ENCODE data around the gene NUMB. TPM values are rescaled to one million over a fixed set of nuclear protein-coding genes. Genes with fewer than 3 reads are reported as not detected.

Gene NUMB
- total RNA-seq, 1 experiment from 2014 or later, result 46.5 TPM

DNA sequence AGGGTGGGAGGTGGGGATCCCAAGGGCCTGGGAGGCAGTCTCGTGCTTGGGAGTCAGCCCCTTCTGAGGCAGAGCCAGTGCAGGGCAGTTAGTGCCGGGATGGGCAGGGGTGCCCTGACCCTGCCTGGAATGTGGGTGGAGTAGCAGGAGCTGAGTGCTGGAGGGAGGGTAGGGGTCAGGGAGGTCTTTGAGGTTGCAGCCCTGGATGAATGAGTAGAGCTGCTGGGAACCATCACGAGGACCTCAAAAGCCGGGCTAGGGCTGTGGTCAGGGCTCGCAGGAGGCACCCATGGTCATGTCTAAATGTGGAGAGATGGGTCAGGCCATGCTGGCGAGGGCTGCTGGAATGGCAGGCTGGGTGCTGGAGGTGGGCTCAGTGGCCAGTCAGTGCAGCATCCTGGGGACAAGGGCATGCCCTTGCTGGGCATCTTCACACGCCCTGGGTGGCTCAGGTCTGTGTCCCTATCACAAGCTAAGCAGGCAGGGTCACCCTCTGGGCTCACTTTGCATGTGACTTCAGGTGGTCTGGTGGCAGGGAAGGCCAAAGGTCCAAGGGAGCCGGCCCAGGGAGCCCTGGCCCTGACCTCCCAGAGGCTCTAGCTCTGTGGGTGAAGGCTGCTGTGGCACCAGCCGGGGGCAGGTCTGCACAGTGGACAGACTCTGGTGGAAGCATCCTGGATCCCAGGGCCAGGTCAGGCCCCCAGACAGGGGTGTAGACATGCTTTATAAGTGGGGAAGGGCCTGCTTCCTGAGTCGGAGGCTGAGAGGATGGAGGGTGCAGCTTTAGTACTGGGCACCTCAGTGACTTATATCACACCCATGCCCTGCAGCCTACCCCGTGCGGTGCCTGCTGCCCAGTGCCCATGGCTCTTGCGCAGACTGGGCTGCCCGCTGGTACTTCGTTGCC, 196.6 kb downstream of the NUMB start:
- no peak overlapping the region for H3K18ac ChIP-seq (ENCODE audit: insufficient read length, low read depth, low read length)
- Mint-ChIP-seq H3K4me1 (peaks cover 2 to 7% of the 10 kb centered on the region in 2 experiments; a peak in 1 of 4 replicates), H3K9me3 (peaks cover 0 to 2% of the 10 kb centered on the region in 2 experiments; a peak in 1 of 5 replicates), H3K27ac (no peak overlapping the region; a peak in 1 of 7 replicates), H3K4me3 (no peak overlapping the region), H3K27me3 (ENCODE audit: low read depth) (no peaks in the 10 kb centered on the region), H3K36me3 (ENCODE audit: insufficient read depth in 1 of 3, low read depth in 3 of 3) (peaks cover 0 to 4% (median 3%) of the 10 kb centered on the region in 3 experiments; a peak in 4 of 7 replicates)
- no peak overlapping the region for H3K4ac ChIP-seq (ENCODE audit: low read depth, low read length)
- H2BK5ac ChIP-seq (ENCODE audit: insufficient read length, low read length), result no peak overlapping the region
- H3K14ac ChIP-seq (ENCODE audit: insufficient read depth, low read length), result no peak overlapping the region
- H2BK20ac ChIP-seq (ENCODE audit: low read depth, low read length, poor library complexity, severe bottlenecking), result no peak overlapping the region
- H3K9me3 ChIP-seq (ENCODE audit: control insufficient read depth, low read depth, low read length), result no peaks in the 10 kb centered on the region
- H3K23ac ChIP-seq (ENCODE audit: insufficient read length, low read depth, low read length), result no peak overlapping the region
- H3K27me3 ChIP-seq (ENCODE audit: insufficient read depth, low read length), result no peaks in the 10 kb centered on the region
- no peak overlapping the region for H3K27ac ChIP-seq (ENCODE audit: insufficient read length, low read depth, low read length)
- H2AFZ ChIP-seq (ENCODE audit: low read length), result no peak overlapping the region
- H2BK12ac ChIP-seq (ENCODE audit: insufficient read length, low read depth, low read length), result no peak overlapping the region
- H2BK15ac ChIP-seq (ENCODE audit: low read depth, low read length), result no peak overlapping the region
- TF ChIP-seq, protein P1, sequence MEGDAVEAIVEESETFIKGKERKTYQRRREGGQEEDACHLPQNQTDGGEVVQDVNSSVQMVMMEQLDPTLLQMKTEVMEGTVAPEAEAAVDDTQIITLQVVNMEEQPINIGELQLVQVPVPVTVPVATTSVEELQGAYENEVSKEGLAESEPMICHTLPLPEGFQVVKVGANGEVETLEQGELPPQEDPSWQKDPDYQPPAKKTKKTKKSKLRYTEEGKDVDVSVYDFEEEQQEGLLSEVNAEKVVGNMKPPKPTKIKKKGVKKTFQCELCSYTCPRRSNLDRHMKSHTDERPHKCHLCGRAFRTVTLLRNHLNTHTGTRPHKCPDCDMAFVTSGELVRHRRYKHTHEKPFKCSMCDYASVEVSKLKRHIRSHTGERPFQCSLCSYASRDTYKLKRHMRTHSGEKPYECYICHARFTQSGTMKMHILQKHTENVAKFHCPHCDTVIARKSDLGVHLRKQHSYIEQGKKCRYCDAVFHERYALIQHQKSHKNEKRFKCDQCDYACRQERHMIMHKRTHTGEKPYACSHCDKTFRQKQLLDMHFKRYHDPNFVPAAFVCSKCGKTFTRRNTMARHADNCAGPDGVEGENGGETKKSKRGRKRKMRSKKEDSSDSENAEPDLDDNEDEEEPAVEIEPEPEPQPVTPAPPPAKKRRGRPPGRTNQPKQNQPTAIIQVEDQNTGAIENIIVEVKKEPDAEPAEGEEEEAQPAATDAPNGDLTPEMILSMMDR (conservative IDR thresholded peaks at IDR 0.05), result no peak
- DNase-seq, result no peak
- H3T11ph ChIP-seq (ENCODE audit: low read length), result no peak overlapping the region
- no peak overlapping the region for H3K9ac ChIP-seq (ENCODE audit: extremely low read depth, insufficient read length, low read length)
- H3K23me2 ChIP-seq (ENCODE audit: insufficient read length, low read depth, low read length, poor library complexity, severe bottlenecking), result no peaks in the 10 kb centered on the region
- H4K8ac ChIP-seq (replicated peaks; ENCODE audit: insufficient read length, low read depth, low read length), result no peak overlapping the region
- H4K5ac ChIP-seq (ENCODE audit: insufficient read length, low read depth, low read length), result no peak overlapping the region
- H2BK120ac ChIP-seq (ENCODE audit: low read depth, low read length, poor library complexity, severe bottlenecking), result no peak overlapping the region
- no peak overlapping the region for H3K56ac ChIP-seq (ENCODE audit: insufficient read length, low read depth, low read length)
- H3K79me2 ChIP-seq (ENCODE audit: insufficient read depth, low read length), result no peaks in the 10 kb centered on the region
- no CpG with 5 or more reads among the region's 15 CpGs for WGBS (ENCODE audit: extremely low coverage, insufficient read length, low lambda C conversion rate)
- H3K79me1 ChIP-seq (ENCODE audit: insufficient read depth, low read depth, low read length, poor library complexity, severe bottlenecking), result no peaks in the 10 kb centered on the region
- H3K4me2 ChIP-seq (ENCODE audit: insufficient read depth, insufficient read length, low read length), result no peak overlapping the region
- H3K4me1 ChIP-seq (ENCODE audit: insufficient read depth, low read length), result no peaks in the 10 kb centered on the region
- H4K20me1 ChIP-seq (ENCODE audit: control insufficient read depth, insufficient read depth, insufficient read length), result no peaks in the 10 kb centered on the region
- H2AK5ac ChIP-seq (ENCODE audit: insufficient read length, low read length), result no peak overlapping the region
- H4K91ac ChIP-seq (ENCODE audit: insufficient read length, low read depth, low read length), result no peak overlapping the region
